GM23248 (cell line): ENCODE measurements around the gene SLC22A3.

Experiments used
- EZH2 ChIP-seq: fragments of 200-600 bp; sonication (generic); IDR thresholded peaks from 2 replicates; pipeline ENCODE4 v1.6.1; 2018; ENCODE audit warnings: antibody characterized with exemption, mild to moderate bottlenecking; ENCODE audit not compliant: insufficient read depth, poor library complexity, severe bottlenecking
- EZH2phosphoT487 ChIP-seq: fragments of 200-600 bp; sonication (generic); IDR thresholded peaks from 2 replicates; pipeline ENCODE4 v1.6.1; 2018; ENCODE audit warnings: antibody characterized with exemption, moderate library complexity, mild to moderate bottlenecking, low read depth; ENCODE audit not compliant: insufficient read depth

GRCh38 chr6:160431226-160431625, 83.0 kb downstream of the SLC22A3 start:
- no peak for TF ChIP-seq EZH2phosphoT487
- TF ChIP-seq EZH2 = no peak
